ENCODE measurements around the gene TAS2R42.

- TF ChIP-seq, protein P1, sequence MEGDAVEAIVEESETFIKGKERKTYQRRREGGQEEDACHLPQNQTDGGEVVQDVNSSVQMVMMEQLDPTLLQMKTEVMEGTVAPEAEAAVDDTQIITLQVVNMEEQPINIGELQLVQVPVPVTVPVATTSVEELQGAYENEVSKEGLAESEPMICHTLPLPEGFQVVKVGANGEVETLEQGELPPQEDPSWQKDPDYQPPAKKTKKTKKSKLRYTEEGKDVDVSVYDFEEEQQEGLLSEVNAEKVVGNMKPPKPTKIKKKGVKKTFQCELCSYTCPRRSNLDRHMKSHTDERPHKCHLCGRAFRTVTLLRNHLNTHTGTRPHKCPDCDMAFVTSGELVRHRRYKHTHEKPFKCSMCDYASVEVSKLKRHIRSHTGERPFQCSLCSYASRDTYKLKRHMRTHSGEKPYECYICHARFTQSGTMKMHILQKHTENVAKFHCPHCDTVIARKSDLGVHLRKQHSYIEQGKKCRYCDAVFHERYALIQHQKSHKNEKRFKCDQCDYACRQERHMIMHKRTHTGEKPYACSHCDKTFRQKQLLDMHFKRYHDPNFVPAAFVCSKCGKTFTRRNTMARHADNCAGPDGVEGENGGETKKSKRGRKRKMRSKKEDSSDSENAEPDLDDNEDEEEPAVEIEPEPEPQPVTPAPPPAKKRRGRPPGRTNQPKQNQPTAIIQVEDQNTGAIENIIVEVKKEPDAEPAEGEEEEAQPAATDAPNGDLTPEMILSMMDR (IDR thresholded peaks at IDR 0.05), result no peak
- TF ChIP-seq POLR2A (IDR thresholded peaks at IDR 0.05), result no peak
Observed at GRCh38 chr12:11233532-11233931, 46.8 kb upstream of the TAS2R42 start.
